GM23338 (cell line): ENCODE results near the gene LYG2. TPM values are rescaled to one million over a fixed set of nuclear protein-coding genes. Genes with fewer than 3 reads are reported as not detected.

Experiments used
- ATAC-seq: fragments of 200-7000 bp; cut with Tn5 transposase; 3 replicates; pipeline ENCODE4 v1.9.1; 2020
- DNase-seq: peaks from one replicate; pipeline ENCODE4 v3.0.0-alpha.2; 2015; ENCODE audit warnings: low spot score
- H2AFZ ChIP-seq: fragments of 200-600 bp; sonication (generic); 2 replicates; pipeline ENCODE4 v1.8.0; 2016; ENCODE audit warnings: antibody characterized with exemption, mild to moderate bottlenecking, moderate library complexity
- H3F3A ChIP-seq: fragments of 200-600 bp; sonication (generic); replicated peaks from 2 replicates; pipeline ENCODE4 v1.8.0; 2017; ENCODE audit warnings: antibody characterized with exemption, mixed run types, low read depth
- H3K27ac ChIP-seq: fragments of 200-600 bp; sonication (generic); 2 replicates; pipeline ENCODE4 v1.6.1; 2016; ENCODE audit warnings: low read depth
- H3K27me3 ChIP-seq: fragments of 200-600 bp; sonication (generic); 2 replicates; pipeline ENCODE4 v1.8.0; 2016; ENCODE audit warnings: mild to moderate bottlenecking, mixed run types, moderate library complexity; ENCODE audit not compliant: insufficient read depth
- H3K36me3 ChIP-seq: fragments of 200-600 bp; sonication (generic); 2 replicates; pipeline ENCODE4 v1.8.0; 2016; ENCODE audit warnings: mild to moderate bottlenecking; ENCODE audit not compliant: insufficient read depth
- H3K4me1 ChIP-seq: fragments of 200-600 bp; sonication (generic); 2 replicates; pipeline ENCODE4 v1.8.0; 2016; ENCODE audit warnings: mild to moderate bottlenecking, moderate library complexity; ENCODE audit not compliant: insufficient read depth
- H3K4me2 ChIP-seq: fragments of 200-600 bp; sonication (generic); 2 replicates; pipeline ENCODE4 v1.7.1; 2017; ENCODE audit warnings: mixed run types
- H3K4me3 ChIP-seq: fragments of 200-600 bp; sonication (generic); 2 replicates; pipeline ENCODE4 v1.6.1; 2016; ENCODE audit warnings: mixed run types
- H3K79me2 ChIP-seq: fragments of 200-600 bp; sonication (generic); replicated peaks from 2 replicates; pipeline ENCODE4 v1.8.0; 2017; ENCODE audit warnings: mild to moderate bottlenecking; ENCODE audit not compliant: insufficient read depth
- H3K9me2 ChIP-seq: fragments of 200-600 bp; sonication (generic); 2 replicates; pipeline ENCODE4 v1.8.0; 2017; ENCODE audit not compliant: insufficient read depth
- H4K20me1 ChIP-seq: fragments of 200-600 bp; sonication (generic); replicated peaks from 2 replicates; pipeline ENCODE4 v1.8.0; 2017; ENCODE audit warnings: mild to moderate bottlenecking; ENCODE audit not compliant: insufficient read depth
- H3K27ac Mint-ChIP-seq: 2 replicates; pipeline ENCODE4 v1.8.0; 2020; ENCODE audit warnings: inconsistent platforms, mild to moderate bottlenecking, moderate library complexity, mixed read lengths
- H3K27me3 Mint-ChIP-seq: 3 replicates; pipeline ENCODE4 v1.8.0; 2022; ENCODE audit warnings: low read depth, mild to moderate bottlenecking, moderate library complexity, mixed read lengths, inconsistent platforms; ENCODE audit not compliant: insufficient read depth, poor library complexity
- H3K36me3 Mint-ChIP-seq: 3 replicates; pipeline ENCODE4 v1.8.0; 2021; ENCODE audit warnings: low read depth, mild to moderate bottlenecking, inconsistent platforms, moderate library complexity, mixed read lengths
- H3K4me1 Mint-ChIP-seq: 3 replicates; pipeline ENCODE4 v1.8.0; 2020; ENCODE audit warnings: mild to moderate bottlenecking, inconsistent platforms, mixed read lengths
- H3K4me3 Mint-ChIP-seq: 3 replicates; pipeline ENCODE4 v1.8.0; 2021; ENCODE audit warnings: moderate library complexity, mild to moderate bottlenecking, inconsistent platforms, mixed read lengths
- H3K9me3 Mint-ChIP-seq: 3 replicates; pipeline ENCODE4 v1.8.0; 2020; ENCODE audit warnings: moderate library complexity, mild to moderate bottlenecking, inconsistent platforms, mixed read lengths
- CREB1 ChIP-seq: fragments of 250-450 bp; sonication (Bioruptor Pico); IDR thresholded peaks from 2 replicates; pipeline ENCODE4 v1.5.0; 2020; ENCODE audit warnings: low read depth, mild to moderate bottlenecking, moderate library complexity
- ETS1 ChIP-seq: IDR thresholded peaks from 2 replicates; pipeline ENCODE4 v1.6.1; 2016; ENCODE audit warnings: antibody characterized with exemption
- EZH2 ChIP-seq: fragments of 200-600 bp; sonication (generic); IDR thresholded peaks from one replicate; pipeline ENCODE4 v1.8.0; 2017; ENCODE audit warnings: antibody characterized with exemption, mild to moderate bottlenecking, low read depth; ENCODE audit not compliant: unreplicated experiment
- EZH2phosphoT487 ChIP-seq: fragments of 200-600 bp; sonication (generic); IDR thresholded peaks from one replicate; pipeline ENCODE4 v1.8.1; 2018; ENCODE audit warnings: antibody characterized with exemption; ENCODE audit not compliant: unreplicated experiment
- STAT1 ChIP-seq: IDR thresholded peaks from one replicate; pipeline ENCODE4 v1.6.1; 2016; ENCODE audit warnings: antibody characterized with exemption; ENCODE audit not compliant: unreplicated experiment
- polyA plus RNA-seq: library from polyadenylated mRNA; unstranded; fragments of >200 nt; fragmentation: Nextera tagmentation; extraction: Ambion mirVana; gene quantifications from 2 replicates; pipeline ENCODE4 v1.2.1, GENCODE V29; 2016
- total RNA-seq: library from RNA; depleted of rRNA; stranded (reverse); fragments of >200 nt; shearing (Covaris generic); gene quantifications from 2 replicates; pipeline ENCODE4 v1.2.3, GENCODE V29; 2014
- TF ChIP-seq, protein P1 (sequence below), 2 experiments: fragments of 200-600 bp in 1 of 2; sonication (generic) in 1 of 2; conservative IDR thresholded peaks; 2 replicates each; pipeline versions ENCODE4 v1.5.1 to v1.6.1; 2016 to 2017; ENCODE audit warnings: antibody characterized with exemption in 2 of 2, low read depth in 2 of 2, mild to moderate bottlenecking in 2 of 2, moderate library complexity in 1 of 2
- TF ChIP-seq, protein P2 (sequence below): fragments of 250-450 bp; sonication (Bioruptor Pico); IDR thresholded peaks from 2 replicates; pipeline ENCODE4 v1.5.0; 2020; ENCODE audit warnings: mild to moderate bottlenecking, moderate library complexity

The LYG2 gene
- total and polyA plus RNA-seq, 2 experiments from 2014 or later, result 0.99 TPM; not detected in 1

DNA sequence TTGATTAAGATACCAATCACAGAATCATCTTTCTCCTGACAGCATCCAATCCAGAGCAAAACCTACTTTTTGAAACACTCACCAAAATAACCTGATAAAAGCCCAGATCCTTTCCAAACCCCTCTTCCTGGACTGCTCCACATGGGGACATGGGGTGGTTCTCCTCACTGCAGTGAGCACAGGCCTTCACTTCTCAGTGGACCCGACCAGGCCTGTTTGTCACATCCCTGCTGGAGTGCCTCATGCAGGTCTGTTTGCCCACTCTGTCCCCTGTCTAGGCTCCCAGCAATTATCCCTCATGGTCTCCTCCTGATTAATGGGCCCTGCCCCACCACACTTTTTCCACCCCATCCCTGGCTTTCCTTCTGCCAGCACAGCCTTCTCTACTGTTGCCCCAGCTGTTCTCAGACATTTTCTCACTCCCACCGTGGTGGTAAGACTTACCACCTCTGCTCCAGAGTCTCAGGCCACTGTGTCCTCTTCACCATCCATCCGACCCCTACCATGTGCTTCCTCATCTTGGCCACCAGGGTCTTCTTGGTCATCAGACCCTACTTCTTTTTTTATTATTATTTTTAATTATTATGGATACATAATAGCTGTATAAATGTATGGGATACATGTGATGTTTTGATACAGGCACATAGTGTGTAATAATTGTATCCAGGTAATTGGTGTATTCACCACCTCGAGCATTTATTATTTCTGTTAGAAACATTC lies 53.3 kb downstream of the LYG2 start:
- no peaks in the 10 kb centered on the region for H3K79me2 ChIP-seq
- no peak overlapping the region for H3K4me3 Mint-ChIP-seq
- H3K4me1 Mint-ChIP-seq, result peaks cover 2% of the 10 kb centered on the region; the same call in 1 of the 3 replicates
- peaks cover 50% of the 10 kb centered on the region for H3K9me3 Mint-ChIP-seq
- H3K27me3 Mint-ChIP-seq, result peaks cover 14% of the 10 kb centered on the region
- no peaks in the 10 kb centered on the region for H4K20me1 ChIP-seq
- no peak overlapping the region for H3K27ac ChIP-seq
- H3K4me1 ChIP-seq, result no peaks in the 10 kb centered on the region
- no peak overlapping the region for H2AFZ ChIP-seq
- H3K27me3 ChIP-seq, result no peaks in the 10 kb centered on the region
- no peaks in the 10 kb centered on the region; the same call in 1 of the 2 replicates for H3K9me2 ChIP-seq
- H3K36me3 ChIP-seq, result peaks cover 21% of the 10 kb centered on the region; the same call in 1 of the 2 replicates
- H3K4me3 ChIP-seq, result no peak overlapping the region
- H3K27ac Mint-ChIP-seq, result no peak overlapping the region
- H3K4me2 ChIP-seq, result no peak overlapping the region
- DNase-seq, result peak; percentile 13
- no peak for TF ChIP-seq CREB1 (CRISPR knock-in tag)
- TF ChIP-seq, protein P1, sequence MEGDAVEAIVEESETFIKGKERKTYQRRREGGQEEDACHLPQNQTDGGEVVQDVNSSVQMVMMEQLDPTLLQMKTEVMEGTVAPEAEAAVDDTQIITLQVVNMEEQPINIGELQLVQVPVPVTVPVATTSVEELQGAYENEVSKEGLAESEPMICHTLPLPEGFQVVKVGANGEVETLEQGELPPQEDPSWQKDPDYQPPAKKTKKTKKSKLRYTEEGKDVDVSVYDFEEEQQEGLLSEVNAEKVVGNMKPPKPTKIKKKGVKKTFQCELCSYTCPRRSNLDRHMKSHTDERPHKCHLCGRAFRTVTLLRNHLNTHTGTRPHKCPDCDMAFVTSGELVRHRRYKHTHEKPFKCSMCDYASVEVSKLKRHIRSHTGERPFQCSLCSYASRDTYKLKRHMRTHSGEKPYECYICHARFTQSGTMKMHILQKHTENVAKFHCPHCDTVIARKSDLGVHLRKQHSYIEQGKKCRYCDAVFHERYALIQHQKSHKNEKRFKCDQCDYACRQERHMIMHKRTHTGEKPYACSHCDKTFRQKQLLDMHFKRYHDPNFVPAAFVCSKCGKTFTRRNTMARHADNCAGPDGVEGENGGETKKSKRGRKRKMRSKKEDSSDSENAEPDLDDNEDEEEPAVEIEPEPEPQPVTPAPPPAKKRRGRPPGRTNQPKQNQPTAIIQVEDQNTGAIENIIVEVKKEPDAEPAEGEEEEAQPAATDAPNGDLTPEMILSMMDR (conservative IDR thresholded peaks at IDR 0.05; ENCODE audit: low read depth in 2 of 2), result peak in 1 of 2 experiments; percentile 24; a peak in 2 of 4 replicates
- no peaks in the 10 kb centered on the region for H3F3A ChIP-seq
- peaks cover 62% of the 10 kb centered on the region for H3K36me3 Mint-ChIP-seq
- no peak for ATAC-seq

DNA sequence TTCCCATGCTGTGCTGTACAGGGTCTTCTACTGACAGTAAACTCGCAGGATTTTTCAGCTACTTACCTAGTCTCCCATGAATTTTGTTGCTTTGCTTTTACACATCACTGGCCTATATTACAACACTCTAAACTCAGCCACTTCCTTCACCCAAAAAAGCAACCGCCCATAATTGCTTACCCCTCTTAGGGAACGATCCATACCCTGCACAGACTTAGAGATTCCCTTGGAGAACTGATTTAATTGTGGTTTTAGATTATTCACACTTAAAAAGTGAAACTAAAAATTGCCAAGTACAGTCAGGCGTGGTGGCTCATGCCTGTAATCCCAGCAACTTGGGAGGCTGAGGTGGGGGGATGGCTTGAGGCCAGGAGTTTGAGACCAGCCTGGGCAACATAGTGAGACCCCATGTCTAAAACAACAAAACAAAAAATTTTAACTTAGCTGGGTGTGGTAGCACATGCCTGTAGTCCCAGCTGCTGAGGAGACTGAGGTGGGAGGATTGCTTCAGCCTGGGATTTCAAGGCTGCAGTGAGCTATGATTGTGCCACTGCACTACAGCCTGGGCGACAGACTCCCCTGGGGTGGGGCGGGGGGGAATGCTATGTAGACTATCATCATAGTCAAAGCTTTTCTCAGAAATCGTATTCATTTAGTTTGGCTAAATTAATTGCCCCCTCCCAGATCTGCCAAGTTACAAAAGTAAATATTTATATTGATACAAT lies 55.2 kb downstream of the LYG2 start:
- no peak overlapping the region for H3K27ac Mint-ChIP-seq
- Histone ChIP-seq H3K27ac (no peak overlapping the region), H2AFZ (no peak overlapping the region), H3K9me2 (no peaks in the 10 kb centered on the region; the same call in 1 of the 2 replicates), H3K79me2 (no peaks in the 10 kb centered on the region), H3F3A (no peaks in the 10 kb centered on the region), H3K4me2 (no peak overlapping the region), H3K4me3 (no peak overlapping the region), H3K4me1 (no peaks in the 10 kb centered on the region), H3K36me3 (peaks cover 27% of the 10 kb centered on the region), H4K20me1 (0 out of 2 replicates have a peak, but pooled peaks cover 4% of the 10 kb centered on the region), H3K27me3 (no peaks in the 10 kb centered on the region)
- peaks cover 32% of the 10 kb centered on the region for H3K9me3 Mint-ChIP-seq
- H3K4me3 Mint-ChIP-seq, result no peak overlapping the region
- no peak for ATAC-seq
- H3K4me1 Mint-ChIP-seq, result no peaks in the 10 kb centered on the region
- DNase-seq, result no peak
- peaks cover 58% of the 10 kb centered on the region for H3K36me3 Mint-ChIP-seq
- peaks cover 7% of the 10 kb centered on the region for H3K27me3 Mint-ChIP-seq
- TF ChIP-seq ETS1 (no peak), EZH2phosphoT487 (no peak), STAT1 (no peak), EZH2 (no peak)
- TF ChIP-seq, protein P2, sequence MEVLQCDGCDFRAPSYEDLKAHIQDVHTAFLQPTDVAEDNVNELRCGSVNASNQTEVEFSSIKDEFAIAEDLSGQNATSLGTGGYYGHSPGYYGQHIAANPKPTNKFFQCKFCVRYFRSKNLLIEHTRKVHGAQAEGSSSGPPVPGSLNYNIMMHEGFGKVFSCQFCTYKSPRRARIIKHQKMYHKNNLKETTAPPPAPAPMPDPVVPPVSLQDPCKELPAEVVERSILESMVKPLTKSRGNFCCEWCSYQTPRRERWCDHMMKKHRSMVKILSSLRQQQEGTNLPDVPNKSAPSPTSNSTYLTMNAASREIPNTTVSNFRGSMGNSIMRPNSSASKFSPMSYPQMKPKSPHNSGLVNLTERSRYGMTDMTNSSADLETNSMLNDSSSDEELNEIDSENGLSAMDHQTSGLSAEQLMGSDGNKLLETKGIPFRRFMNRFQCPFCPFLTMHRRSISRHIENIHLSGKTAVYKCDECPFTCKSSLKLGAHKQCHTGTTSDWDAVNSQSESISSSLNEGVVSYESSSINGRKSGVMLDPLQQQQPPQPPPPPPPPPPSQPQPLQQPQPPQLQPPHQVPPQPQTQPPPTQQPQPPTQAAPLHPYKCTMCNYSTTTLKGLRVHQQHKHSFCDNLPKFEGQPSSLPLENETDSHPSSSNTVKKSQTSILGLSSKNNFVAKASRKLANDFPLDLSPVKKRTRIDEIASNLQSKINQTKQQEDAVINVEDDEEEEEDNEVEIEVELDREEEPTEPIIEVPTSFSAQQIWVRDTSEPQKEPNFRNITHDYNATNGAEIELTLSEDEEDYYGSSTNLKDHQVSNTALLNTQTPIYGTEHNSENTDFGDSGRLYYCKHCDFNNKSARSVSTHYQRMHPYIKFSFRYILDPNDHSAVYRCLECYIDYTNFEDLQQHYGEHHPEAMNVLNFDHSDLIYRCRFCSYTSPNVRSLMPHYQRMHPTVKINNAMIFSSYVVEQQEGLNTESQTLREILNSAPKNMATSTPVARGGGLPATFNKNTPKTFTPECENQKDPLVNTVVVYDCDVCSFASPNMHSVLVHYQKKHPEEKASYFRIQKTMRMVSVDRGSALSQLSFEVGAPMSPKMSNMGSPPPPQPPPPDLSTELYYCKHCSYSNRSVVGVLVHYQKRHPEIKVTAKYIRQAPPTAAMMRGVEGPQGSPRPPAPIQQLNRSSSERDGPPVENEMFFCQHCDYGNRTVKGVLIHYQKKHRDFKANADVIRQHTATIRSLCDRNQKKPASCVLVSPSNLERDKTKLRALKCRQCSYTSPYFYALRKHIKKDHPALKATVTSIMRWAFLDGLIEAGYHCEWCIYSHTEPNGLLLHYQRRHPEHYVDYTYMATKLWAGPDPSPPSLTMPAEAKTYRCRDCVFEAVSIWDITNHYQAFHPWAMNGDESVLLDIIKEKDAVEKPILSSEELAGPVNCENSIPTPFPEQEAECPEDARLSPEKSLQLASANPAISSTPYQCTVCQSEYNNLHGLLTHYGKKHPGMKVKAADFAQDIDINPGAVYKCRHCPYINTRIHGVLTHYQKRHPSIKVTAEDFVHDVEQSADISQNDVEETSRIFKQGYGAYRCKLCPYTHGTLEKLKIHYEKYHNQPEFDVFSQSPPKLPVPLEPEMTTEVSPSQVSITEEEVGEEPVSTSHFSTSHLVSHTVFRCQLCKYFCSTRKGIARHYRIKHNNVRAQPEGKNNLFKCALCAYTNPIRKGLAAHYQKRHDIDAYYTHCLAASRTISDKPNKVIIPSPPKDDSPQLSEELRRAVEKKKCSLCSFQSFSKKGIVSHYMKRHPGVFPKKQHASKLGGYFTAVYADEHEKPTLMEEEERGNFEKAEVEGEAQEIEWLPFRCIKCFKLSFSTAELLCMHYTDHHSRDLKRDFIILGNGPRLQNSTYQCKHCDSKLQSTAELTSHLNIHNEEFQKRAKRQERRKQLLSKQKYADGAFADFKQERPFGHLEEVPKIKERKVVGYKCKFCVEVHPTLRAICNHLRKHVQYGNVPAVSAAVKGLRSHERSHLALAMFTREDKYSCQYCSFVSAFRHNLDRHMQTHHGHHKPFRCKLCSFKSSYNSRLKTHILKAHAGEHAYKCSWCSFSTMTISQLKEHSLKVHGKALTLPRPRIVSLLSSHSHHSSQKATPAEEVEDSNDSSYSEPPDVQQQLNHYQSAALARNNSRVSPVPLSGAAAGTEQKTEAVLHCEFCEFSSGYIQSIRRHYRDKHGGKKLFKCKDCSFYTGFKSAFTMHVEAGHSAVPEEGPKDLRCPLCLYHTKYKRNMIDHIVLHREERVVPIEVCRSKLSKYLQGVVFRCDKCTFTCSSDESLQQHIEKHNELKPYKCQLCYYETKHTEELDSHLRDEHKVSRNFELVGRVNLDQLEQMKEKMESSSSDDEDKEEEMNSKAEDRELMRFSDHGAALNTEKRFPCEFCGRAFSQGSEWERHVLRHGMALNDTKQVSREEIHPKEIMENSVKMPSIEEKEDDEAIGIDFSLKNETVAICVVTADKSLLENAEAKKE, result no peak
